Neural progenitor cell (in vitro differentiated cells): ENCODE data around the gene SMCO1. TPM values are rescaled to one million over a fixed set of nuclear protein-coding genes. Genes with fewer than 3 reads are reported as not detected.

Source experiments
- DNase-seq: peaks from one replicate; pipeline ENCODE4 v3.0.0-alpha.2; 2016; ENCODE audit warnings: low spot score
- H2AFZ ChIP-seq: fragments of 200-600 bp; sonication (generic); replicated peaks from 2 replicates; pipeline ENCODE4 v1.6.1; 2016; ENCODE audit warnings: antibody characterized with exemption
- H3F3A ChIP-seq: fragments of 200-600 bp; sonication (generic); 2 replicates; pipeline ENCODE4 v1.6.1; 2016; ENCODE audit warnings: antibody characterized with exemption, low read depth
- H3K27ac ChIP-seq: fragments of 200-600 bp; sonication (generic); 2 replicates; pipeline ENCODE4 v1.5.1; 2016; ENCODE audit warnings: mild to moderate bottlenecking
- H3K27me3 ChIP-seq: fragments of 200-600 bp; sonication (generic); 2 replicates; pipeline ENCODE4 v1.6.1; 2016; ENCODE audit warnings: mild to moderate bottlenecking, moderate library complexity
- H3K36me3 ChIP-seq: fragments of 200-600 bp; sonication (generic); 2 replicates; pipeline ENCODE4 v1.5.1; 2016
- H3K4me1 ChIP-seq: fragments of 200-600 bp; sonication (generic); 2 replicates; pipeline ENCODE4 v1.6.1; 2016; ENCODE audit warnings: mixed run types
- H3K4me2 ChIP-seq: fragments of 200-600 bp; sonication (generic); 2 replicates; pipeline ENCODE4 v1.6.1; 2016
- H3K4me3 ChIP-seq: fragments of 200-600 bp; sonication (generic); 2 replicates; pipeline ENCODE4 v1.5.1; 2016
- H3K79me2 ChIP-seq: fragments of 200-600 bp; sonication (generic); 2 replicates; pipeline ENCODE4 v1.6.1; 2016; ENCODE audit warnings: low read depth
- H3K9ac ChIP-seq: fragments of 200-600 bp; sonication (generic); 2 replicates; pipeline ENCODE4 v1.6.1; 2016
- H3K9me3 ChIP-seq: fragments of 200-600 bp; sonication (generic); 2 replicates; pipeline ENCODE4 v1.5.1; 2016; ENCODE audit warnings: low read depth
- H4K20me1 ChIP-seq: fragments of 200-600 bp; sonication (generic); 2 replicates; pipeline ENCODE4 v1.6.1; 2016; ENCODE audit warnings: low read depth
- H3K27ac Mint-ChIP-seq: 3 replicates; pipeline ENCODE4 v1.8.0; 2021; ENCODE audit warnings: mixed read lengths
- H3K27me3 Mint-ChIP-seq: 2 replicates; pipeline ENCODE4 v1.8.0; 2022; ENCODE audit warnings: low read depth, mild to moderate bottlenecking, inconsistent platforms, moderate library complexity, mixed read lengths; ENCODE audit not compliant: insufficient read depth
- H3K36me3 Mint-ChIP-seq: 3 replicates; pipeline ENCODE4 v1.8.0; 2021; ENCODE audit warnings: mixed read lengths
- H3K4me1 Mint-ChIP-seq: 3 replicates; pipeline ENCODE4 v1.8.0; 2021; ENCODE audit warnings: mixed read lengths
- H3K4me3 Mint-ChIP-seq: 3 replicates; pipeline ENCODE4 v1.8.0; 2021; ENCODE audit warnings: mild to moderate bottlenecking, moderate library complexity, mixed read lengths
- H3K9me3 Mint-ChIP-seq: 3 replicates; pipeline ENCODE4 v1.8.0; 2020; ENCODE audit warnings: mixed read lengths
- CTCF ChIP-seq: fragments of 200-600 bp; sonication (generic); IDR thresholded peaks from 2 replicates; pipeline ENCODE4 v1.5.1; 2017; ENCODE audit warnings: antibody characterized with exemption, mild to moderate bottlenecking
- EZH2 ChIP-seq: fragments of 200-600 bp; sonication (generic); IDR thresholded peaks from 2 replicates; pipeline ENCODE4 v1.6.1; 2017; ENCODE audit warnings: antibody characterized with exemption, mild to moderate bottlenecking, moderate library complexity
- EZH2phosphoT487 ChIP-seq: fragments of 200-600 bp; sonication (generic); IDR thresholded peaks from 2 replicates; pipeline ENCODE4 v1.6.1; 2017; ENCODE audit warnings: antibody characterized with exemption
- total RNA-seq: library from RNA; depleted of rRNA; stranded (reverse); fragments of >200 nt; gene quantifications from 2 replicates; pipeline ENCODE4 v1.2.3, GENCODE V29; 2015; ENCODE audit warnings: low replicate concordance

The SMCO1 gene
- total RNA-seq, 1 donor from 2014 or later: not detected

- Mint-ChIP-seq H3K9me3 (peaks cover 4% of the 10 kb centered on the region), H3K27me3 (peaks cover 4% of the 10 kb centered on the region), H3K4me1 (no peaks in the 10 kb centered on the region), H3K4me3 (no peak overlapping the region), H3K27ac (no peak overlapping the region), H3K36me3 (no peaks in the 10 kb centered on the region)
- H3K9me3 ChIP-seq: no peaks in the 10 kb centered on the region
- H3K4me3 ChIP-seq: no peak overlapping the region
- DNase-seq: no peak
- no peaks in the 10 kb centered on the region for H3K4me1 ChIP-seq
- H3F3A ChIP-seq: no peaks in the 10 kb centered on the region
- H3K27ac ChIP-seq: no peak overlapping the region
- no peak overlapping the region for H3K4me2 ChIP-seq
- H3K9ac ChIP-seq: no peak overlapping the region
- no peak overlapping the region for H2AFZ ChIP-seq
- no peaks in the 10 kb centered on the region for H4K20me1 ChIP-seq
- no peaks in the 10 kb centered on the region for H3K36me3 ChIP-seq
- TF ChIP-seq EZH2phosphoT487 (no peak), EZH2 (no peak)
- no peaks in the 10 kb centered on the region for H3K27me3 ChIP-seq
- no peaks in the 10 kb centered on the region for H3K79me2 ChIP-seq
Measured at GRCh38 chr3:196541684-196542445, 26.7 kb upstream of the SMCO1 start.

GRCh38 chr3:196537319-196537984 lies 22.3 kb upstream of the SMCO1 start:
- H3K27me3 Mint-ChIP-seq: peaks cover 5% of the 10 kb centered on the region
- Histone ChIP-seq H3K4me1 (no peaks in the 10 kb centered on the region), H3F3A (no peaks in the 10 kb centered on the region), H3K27ac (no peak overlapping the region), H4K20me1 (no peaks in the 10 kb centered on the region), H3K79me2 (no peaks in the 10 kb centered on the region), H3K4me3 (no peak overlapping the region), H3K9ac (no peak overlapping the region), H3K27me3 (peaks cover 13% of the 10 kb centered on the region), H2AFZ (no peak overlapping the region), H3K36me3 (no peaks in the 10 kb centered on the region), H3K9me3 (no peaks in the 10 kb centered on the region), H3K4me2 (no peak overlapping the region)
- H3K4me1 Mint-ChIP-seq: peaks cover 17% of the 10 kb centered on the region
- no peaks in the 10 kb centered on the region for H3K36me3 Mint-ChIP-seq
- H3K9me3 Mint-ChIP-seq: peaks cover 4% of the 10 kb centered on the region
- no peak overlapping the region for H3K27ac Mint-ChIP-seq
- peak; percentile 60 for DNase-seq
- no peak overlapping the region for H3K4me3 Mint-ChIP-seq
- TF ChIP-seq EZH2 (no peak), CTCF (peak; percentile 82)

GRCh38 chr3:196533260-196533681 lies 18.1 kb upstream of the SMCO1 start:
- H3K9me3 ChIP-seq: peaks cover 4% of the 10 kb centered on the region
- Mint-ChIP-seq H3K4me3 (peak overlapping the region; percentile 12), H3K36me3 (peaks cover 7% of the 10 kb centered on the region), H3K27me3 (peaks cover 11% of the 10 kb centered on the region), H3K4me1 (peaks cover 17% of the 10 kb centered on the region), H3K27ac (peak overlapping the region; percentile 64), H3K9me3 (peaks cover 23% of the 10 kb centered on the region)
- H3K36me3 ChIP-seq: no peaks in the 10 kb centered on the region
- H2AFZ ChIP-seq: no peak overlapping the region
- H3K4me1 ChIP-seq: no peaks in the 10 kb centered on the region
- peaks cover 20% of the 10 kb centered on the region for H3K27me3 ChIP-seq
- peak; percentile 42 for DNase-seq
- H3F3A ChIP-seq: no peaks in the 10 kb centered on the region
- H3K79me2 ChIP-seq: no peaks in the 10 kb centered on the region
- H4K20me1 ChIP-seq: no peaks in the 10 kb centered on the region
- TF ChIP-seq CTCF: no peak
- no peak for TF ChIP-seq EZH2
- TF ChIP-seq EZH2phosphoT487: no peak
- no peak overlapping the region for H3K27ac ChIP-seq
- peak overlapping the region; percentile 18 for H3K4me2 ChIP-seq
- H3K4me3 ChIP-seq: no peak overlapping the region
- no peak overlapping the region for H3K9ac ChIP-seq

GRCh38 chr3:196531418-196531817 lies 16.3 kb upstream of the SMCO1 start:
- Histone ChIP-seq H4K20me1 (no peaks in the 10 kb centered on the region), H3K27ac (no peak overlapping the region), H3K4me2 (no peak overlapping the region), H3K79me2 (no peaks in the 10 kb centered on the region), H3K4me1 (no peaks in the 10 kb centered on the region), H3K36me3 (no peaks in the 10 kb centered on the region), H2AFZ (no peak overlapping the region), H3K9ac (no peak overlapping the region), H3F3A (no peaks in the 10 kb centered on the region), H3K9me3 (peaks cover 4% of the 10 kb centered on the region), H3K27me3 (peaks cover 27% of the 10 kb centered on the region), H3K4me3 (no peak overlapping the region)
- peaks cover 15% of the 10 kb centered on the region for H3K27me3 Mint-ChIP-seq
- no peak overlapping the region for H3K4me3 Mint-ChIP-seq
- H3K27ac Mint-ChIP-seq: no peak overlapping the region
- TF ChIP-seq CTCF (no peak), EZH2 (no peak), EZH2phosphoT487 (no peak)
- no peak for DNase-seq
- H3K9me3 Mint-ChIP-seq: peaks cover 32% of the 10 kb centered on the region
- peaks cover 7% of the 10 kb centered on the region for H3K36me3 Mint-ChIP-seq
- peaks cover 17% of the 10 kb centered on the region for H3K4me1 Mint-ChIP-seq
